Prostate gland (tissue), 2 donors: ENCODE results near the gene NAPG. TPM values are rescaled to one million over a fixed set of nuclear protein-coding genes. Genes with fewer than 3 reads are reported as not detected.

Source experiments
- DNase-seq: peaks from one replicate; pipeline ENCODE4 v3.0.0-alpha.2; 2019; ENCODE audit warnings: low spot score
- H3K27ac ChIP-seq, 2 donors: fragments of 200-600 bp; sonication (generic); 2 replicates each; pipeline ENCODE4 v1.5.1; 2017 to 2019
- H3K27me3 ChIP-seq: fragments of 200-600 bp; sonication (generic); replicated peaks from 2 replicates; pipeline ENCODE4 v1.5.1; 2019; ENCODE audit not compliant: insufficient read depth
- H3K36me3 ChIP-seq, 2 donors: fragments of 200-600 bp; sonication (generic); 1 replicate in 1 of 2; 2 replicates in 1 of 2; pipeline versions ENCODE4 v1.5.1 to v1.8.1; 2017 to 2019
- H3K4me1 ChIP-seq: fragments of 200-600 bp; sonication (generic); replicated peaks from 2 replicates; pipeline ENCODE4 v1.5.1; 2019
- H3K4me3 ChIP-seq, 2 donors: fragments of 200-600 bp; sonication (generic); 2 replicates each; pipeline ENCODE4 v1.5.1; 2017 to 2019
- H3K9me3 ChIP-seq: fragments of 200-600 bp; sonication (generic); 2 replicates; pipeline ENCODE4 v1.5.1; 2017
- POLR2A ChIP-seq: fragments of 450-650 bp; IDR thresholded peaks from one replicate; pipeline ENCODE4 v1.6.1; 2016; ENCODE audit warnings: antibody characterized with exemption, mild to moderate bottlenecking
- POLR2AphosphoS5 ChIP-seq: sonication (generic); formaldehyde crosslinking; IDR thresholded peaks from one replicate; pipeline ENCODE4 v1.6.1; 2017; ENCODE audit warnings: antibody characterized with exemption
- WGBS: methylation state at CpG from one replicate; pipeline ENCODE4 v1.1.5; 2018; 5-methylcytosine and 5-hydroxymethylcytosine counted together
- intact Hi-C: fragments of 100-400 bp; cut with DNase I; formaldehyde crosslinking; loops from one replicate; pipeline ENCODE4 v1.14.2; 2022
- total RNA-seq, 2 donors: library from RNA; depleted of rRNA; stranded (reverse); fragments of >200 nt; gene quantifications; one replicate each; pipeline ENCODE4 v1.1.0, GENCODE V29; 2016
- TF ChIP-seq, protein P1 (sequence below), 4 experiments: fragments of 200-600 bp in 2 of 4; fragments of 450-650 bp in 2 of 4; sonication (generic) in 2 of 4; IDR thresholded peaks; 1 replicate in 3 of 4; 2 replicates in 1 of 4; pipeline ENCODE4 v1.5.1; 2016 to 2019; ENCODE audit warnings: antibody characterized with exemption in 4 of 4, mild to moderate bottlenecking in 2 of 4, moderate library complexity in 2 of 4

Gene NAPG
- total RNA-seq, 2 donors from 2014 or later: 23.2 to 47.5 TPM

DNA sequence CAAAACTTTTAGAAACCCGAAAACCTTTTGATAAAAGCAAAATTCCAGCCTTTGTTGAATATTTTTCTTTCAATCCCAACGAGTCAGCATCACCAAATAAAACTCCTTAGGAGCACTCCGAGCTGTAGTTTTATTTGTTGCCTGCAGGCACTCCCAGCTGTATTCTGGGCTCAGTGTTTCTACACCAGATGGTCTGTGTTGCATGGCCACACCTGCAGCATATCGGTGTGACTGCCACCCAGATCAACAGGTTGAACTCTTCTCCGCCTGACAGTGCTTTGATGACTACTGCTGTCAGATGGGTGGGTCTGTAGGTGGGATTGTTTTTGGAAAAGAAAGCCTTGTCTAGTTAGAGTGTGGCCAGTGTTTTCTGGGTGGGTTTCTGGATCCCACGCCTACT, 38.7 kb upstream of the NAPG start:
- TF ChIP-seq POLR2A (no peak), POLR2AphosphoS5 (no peak)
- TF ChIP-seq, protein P1, sequence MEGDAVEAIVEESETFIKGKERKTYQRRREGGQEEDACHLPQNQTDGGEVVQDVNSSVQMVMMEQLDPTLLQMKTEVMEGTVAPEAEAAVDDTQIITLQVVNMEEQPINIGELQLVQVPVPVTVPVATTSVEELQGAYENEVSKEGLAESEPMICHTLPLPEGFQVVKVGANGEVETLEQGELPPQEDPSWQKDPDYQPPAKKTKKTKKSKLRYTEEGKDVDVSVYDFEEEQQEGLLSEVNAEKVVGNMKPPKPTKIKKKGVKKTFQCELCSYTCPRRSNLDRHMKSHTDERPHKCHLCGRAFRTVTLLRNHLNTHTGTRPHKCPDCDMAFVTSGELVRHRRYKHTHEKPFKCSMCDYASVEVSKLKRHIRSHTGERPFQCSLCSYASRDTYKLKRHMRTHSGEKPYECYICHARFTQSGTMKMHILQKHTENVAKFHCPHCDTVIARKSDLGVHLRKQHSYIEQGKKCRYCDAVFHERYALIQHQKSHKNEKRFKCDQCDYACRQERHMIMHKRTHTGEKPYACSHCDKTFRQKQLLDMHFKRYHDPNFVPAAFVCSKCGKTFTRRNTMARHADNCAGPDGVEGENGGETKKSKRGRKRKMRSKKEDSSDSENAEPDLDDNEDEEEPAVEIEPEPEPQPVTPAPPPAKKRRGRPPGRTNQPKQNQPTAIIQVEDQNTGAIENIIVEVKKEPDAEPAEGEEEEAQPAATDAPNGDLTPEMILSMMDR (IDR thresholded peaks at IDR 0.05): no peak
- DNase-seq: no peak
- Histone ChIP-seq H3K4me3 (no peak overlapping the region), H3K4me1 (no peaks in the 10 kb centered on the region), H3K9me3 (no peaks in the 10 kb centered on the region), H3K27ac (no peak overlapping the region), H3K27me3 (no peaks in the 10 kb centered on the region), H3K36me3 (no peaks in the 10 kb centered on the region)
- intact Hi-C loops: no loop called here
- 38% methylated on average over 6 of the region's 6 CpGs for WGBS

DNA sequence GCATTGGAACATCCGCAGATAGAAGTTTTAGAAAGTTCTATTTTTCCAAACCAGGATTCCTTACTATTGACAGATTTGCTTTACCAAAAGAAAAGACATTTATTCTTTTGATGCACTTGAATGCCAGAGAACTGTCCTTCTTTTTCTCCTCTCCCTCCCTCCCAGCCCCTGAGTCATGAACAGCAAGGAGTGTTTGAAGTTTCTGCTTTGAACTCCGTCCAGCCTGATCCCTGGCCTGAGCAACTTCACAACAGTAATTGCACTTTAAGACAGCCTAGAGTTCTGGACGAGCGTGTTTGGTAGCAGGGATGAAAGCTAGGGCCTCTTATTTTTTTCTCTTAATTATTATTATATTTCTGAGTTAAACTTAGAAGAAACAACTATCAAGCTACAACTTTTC, 37.8 kb upstream of the NAPG start:
- WGBS: 33% methylated on average over 4 of the region's 4 CpGs
- no peaks in the 10 kb centered on the region for H3K9me3 ChIP-seq
- intact Hi-C loops: no loop called here
- no peak overlapping the region for H3K4me3 ChIP-seq
- DNase-seq: no peak
- no peak for TF ChIP-seq POLR2AphosphoS5
- H3K36me3 ChIP-seq: no peaks in the 10 kb centered on the region
- no peak overlapping the region for H3K27ac ChIP-seq
- no peaks in the 10 kb centered on the region for H3K27me3 ChIP-seq
- no peaks in the 10 kb centered on the region for H3K4me1 ChIP-seq

DNA sequence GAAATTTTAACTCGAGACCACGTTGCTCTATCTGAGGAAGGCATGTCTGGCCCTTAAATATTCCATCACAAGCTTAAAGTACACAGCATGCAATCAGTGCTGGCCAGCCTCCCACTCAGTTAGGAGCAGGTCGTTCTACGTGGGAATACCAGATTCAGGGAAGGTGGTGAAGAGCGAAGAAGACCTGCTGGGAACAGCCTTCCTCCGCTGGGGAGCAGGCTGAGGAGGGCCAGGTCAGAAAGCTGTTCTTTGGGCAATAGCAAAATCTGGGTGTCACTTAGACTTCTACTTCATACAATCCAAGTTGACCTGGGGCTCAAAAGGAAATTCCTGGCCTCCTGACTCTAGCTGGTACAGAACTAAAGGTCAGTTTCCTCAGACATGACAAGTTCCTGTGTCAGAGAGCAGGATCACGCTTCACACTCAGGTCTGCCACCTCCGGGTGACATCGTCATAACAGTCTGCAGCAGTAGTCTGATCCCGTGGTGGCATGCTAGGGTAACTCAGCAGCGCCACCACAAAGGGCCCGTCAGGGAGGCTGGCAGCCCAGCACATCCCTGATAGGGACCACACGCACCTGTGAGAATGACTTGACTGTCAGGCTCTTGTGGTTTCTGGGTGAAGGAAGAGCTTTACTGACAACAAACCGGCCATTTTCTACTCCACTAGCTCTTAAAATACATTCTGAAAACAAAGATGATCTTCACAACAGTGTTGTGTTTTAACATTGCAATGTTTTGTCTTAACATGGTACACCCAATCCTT, 35.2 kb upstream of the NAPG start:
- 81% methylated on average over 14 of the region's 14 CpGs for WGBS
- Histone ChIP-seq H3K36me3 (no peaks in the 10 kb centered on the region), H3K4me3 (no peak overlapping the region), H3K9me3 (no peaks in the 10 kb centered on the region), H3K27ac (no peak overlapping the region), H3K4me1 (no peaks in the 10 kb centered on the region), H3K27me3 (no peaks in the 10 kb centered on the region)
- DNase-seq: no peak
- intact Hi-C loops: no loop called here
- TF ChIP-seq POLR2A: no peak
- TF ChIP-seq POLR2AphosphoS5: no peak
- TF ChIP-seq, protein P1 (IDR thresholded peaks at IDR 0.05): no peak

DNA sequence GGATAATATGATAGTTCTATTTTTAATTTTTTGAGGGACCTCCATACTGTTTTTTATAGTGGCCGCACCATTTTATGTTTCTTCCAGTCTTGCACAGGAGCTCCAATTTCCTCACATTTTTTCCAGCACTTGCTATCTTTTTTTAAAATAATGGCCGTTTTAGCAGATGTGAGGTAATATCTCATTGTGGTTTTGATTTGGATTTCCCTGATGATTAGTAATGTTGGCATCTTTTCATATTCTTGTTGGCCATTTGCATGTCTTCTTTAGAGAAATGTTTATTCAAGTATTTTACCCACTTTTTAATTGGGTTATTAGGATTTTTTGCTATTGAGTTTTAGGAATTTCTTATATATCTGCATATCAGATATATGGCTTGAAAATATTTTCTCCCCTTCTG, 29.9 kb upstream of the NAPG start:
- no peaks in the 10 kb centered on the region for H3K9me3 ChIP-seq
- no peaks in the 10 kb centered on the region for H3K36me3 ChIP-seq
- H3K4me3 ChIP-seq: no peak overlapping the region
- H3K4me1 ChIP-seq: no peaks in the 10 kb centered on the region
- intact Hi-C loops: no loop called here
- H3K27me3 ChIP-seq: no peaks in the 10 kb centered on the region
- no peak overlapping the region for H3K27ac ChIP-seq
- DNase-seq: no peak
- TF ChIP-seq POLR2AphosphoS5 (no peak), POLR2A (no peak)
- TF ChIP-seq, protein P1 (IDR thresholded peaks at IDR 0.05): no peak
- 83% methylated on average over 2 of the region's 2 CpGs for WGBS

DNA sequence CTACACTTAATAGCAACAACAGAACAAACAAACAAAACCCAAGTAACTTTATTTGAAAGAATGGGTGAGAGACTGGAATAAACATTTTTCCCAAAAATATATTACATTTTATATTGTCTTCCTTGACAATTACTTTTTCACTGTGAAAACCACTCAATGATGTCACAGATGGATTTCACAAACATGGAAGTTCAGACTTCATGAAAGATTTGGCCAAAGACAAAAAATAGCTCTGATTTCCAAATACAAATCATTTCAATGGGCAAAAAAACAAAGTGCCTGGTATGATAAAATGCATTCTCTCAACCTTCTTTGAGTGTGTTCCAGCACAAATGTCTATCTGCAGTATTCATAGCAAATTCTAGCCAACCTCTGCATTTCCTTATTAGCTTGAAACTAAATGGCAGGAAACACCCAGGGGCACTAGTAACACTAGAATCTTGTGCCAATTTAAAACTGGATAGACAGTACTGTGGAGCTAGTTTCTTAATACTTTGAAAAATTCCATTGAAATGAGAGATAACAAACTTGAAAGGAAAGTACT, 28.5 kb upstream of the NAPG start:
- H3K4me1 ChIP-seq: no peaks in the 10 kb centered on the region
- TF ChIP-seq, protein P1 (IDR thresholded peaks at IDR 0.05): no peak
- peak; percentile 48 for TF ChIP-seq POLR2AphosphoS5
- TF ChIP-seq POLR2A: no peak
- no peak overlapping the region for H3K27ac ChIP-seq
- intact Hi-C loops: no loop called here
- DNase-seq: no peak
- no peaks in the 10 kb centered on the region for H3K36me3 ChIP-seq
- no peak overlapping the region for H3K4me3 ChIP-seq
- H3K9me3 ChIP-seq: no peaks in the 10 kb centered on the region
- no peaks in the 10 kb centered on the region for H3K27me3 ChIP-seq
